KBM-7 (cell line): ENCODE results near the gene ZNF74.
"Not testable (repeated sequence)": the region's sequence is repeated elsewhere in the genome, so short reads cannot be mapped to it uniquely, and the experiment has no call there.

Experiments
- DNase-seq: peaks from one replicate; pipeline ENCODE4 v3.0.0-alpha.2; 2015
- in situ Hi-C: fragments of 300-500 bp; cut with MboI; formaldehyde crosslinking; loops from 2 replicates; pipeline ENCODE4 v1.14.3; 2020; ENCODE audit warnings: low sequenced_read_pairs, low pct_unique_long_range_greater_than_20kb, mixed read lengths

Gene ZNF74

DNA sequence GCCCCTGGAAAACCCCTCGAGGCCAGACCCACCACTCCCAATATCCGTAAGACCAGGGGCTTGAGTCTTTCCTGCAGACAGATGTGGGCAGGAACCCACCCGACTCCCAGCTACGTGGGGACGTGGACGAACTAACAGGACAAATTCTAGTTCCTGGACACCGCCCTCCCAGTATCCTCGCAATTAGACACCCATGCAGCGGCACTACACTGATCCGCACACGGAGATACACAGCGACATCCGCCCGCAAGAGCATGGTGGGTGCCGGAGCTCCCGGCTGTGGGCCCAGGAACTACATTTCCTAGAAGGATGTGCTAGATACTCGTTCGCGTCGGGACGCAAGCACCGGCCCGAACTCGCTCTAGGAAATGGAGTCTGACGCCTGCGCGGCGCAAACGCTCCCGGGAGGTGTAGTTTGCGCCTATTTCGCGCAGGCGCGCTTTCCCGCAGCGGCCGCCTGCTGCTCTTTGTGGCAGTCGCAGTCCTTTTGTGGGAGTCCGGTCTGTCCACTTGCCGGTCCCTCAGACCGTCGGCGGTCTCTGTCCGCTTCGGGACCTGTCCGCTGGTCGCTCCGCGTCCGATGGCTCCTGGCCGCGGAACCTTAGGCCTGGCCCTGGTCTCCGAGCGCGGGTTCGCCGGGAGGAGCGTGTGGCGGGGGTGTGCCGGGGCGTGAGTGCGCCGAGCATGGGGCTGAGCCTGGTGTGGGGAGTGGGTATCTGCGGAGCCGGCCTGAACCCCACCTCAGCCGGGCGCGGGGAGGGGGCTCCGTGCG lies at the start of gene ZNF74:
Gene ZNF74, plus strand, starts transcription at position 447 of the 772 bp plus-strand sequence. CDS start 478 bp downstream, outside the sequence.
- peak; percentile 91 for DNase-seq
- in situ Hi-C loops = no loop called here

DNA sequence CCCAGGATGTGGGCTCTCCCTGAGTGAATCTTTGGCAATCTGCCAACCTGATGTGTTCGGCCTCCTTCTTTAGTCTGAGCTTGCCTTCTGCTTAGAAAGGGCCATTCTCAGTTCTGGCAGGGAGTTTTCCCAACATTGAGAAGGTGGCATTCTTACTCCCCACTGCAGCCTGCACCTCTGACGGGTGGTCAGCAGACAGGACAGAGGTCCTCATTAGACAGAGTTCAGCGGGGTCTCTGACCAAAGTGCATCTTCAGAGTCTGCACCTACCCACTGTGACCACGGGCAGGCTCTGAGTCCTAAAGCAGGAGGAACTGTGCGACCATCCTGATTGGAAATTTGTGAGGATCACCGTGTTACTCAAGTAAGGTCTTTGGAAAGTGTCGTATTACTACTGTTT lies 47.4 kb upstream of the ZNF74 start:
- in situ Hi-C loops, DNase-seq: not testable (repeated sequence)

DNA sequence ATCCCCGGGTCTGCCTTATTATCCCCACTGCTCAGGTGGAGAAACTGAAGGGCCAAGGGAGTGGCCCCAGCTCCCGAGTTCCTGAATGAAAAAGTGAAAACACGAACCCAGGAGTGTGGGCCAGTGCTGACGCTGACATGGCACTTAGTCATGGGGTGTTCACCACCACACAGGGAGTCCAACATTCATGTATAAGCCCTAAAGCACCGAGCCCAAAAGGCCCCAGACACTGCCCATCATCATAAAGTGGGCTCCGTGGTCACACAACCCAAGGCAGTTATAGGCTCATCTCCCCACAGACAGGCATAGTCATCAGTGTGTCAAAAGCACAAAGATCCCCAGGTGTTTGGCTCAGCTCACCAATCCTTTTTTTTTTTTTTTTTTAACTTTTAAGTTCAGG lies 41.4 kb upstream of the ZNF74 start:
- DNase-seq, in situ Hi-C loops: not testable (repeated sequence)

DNA sequence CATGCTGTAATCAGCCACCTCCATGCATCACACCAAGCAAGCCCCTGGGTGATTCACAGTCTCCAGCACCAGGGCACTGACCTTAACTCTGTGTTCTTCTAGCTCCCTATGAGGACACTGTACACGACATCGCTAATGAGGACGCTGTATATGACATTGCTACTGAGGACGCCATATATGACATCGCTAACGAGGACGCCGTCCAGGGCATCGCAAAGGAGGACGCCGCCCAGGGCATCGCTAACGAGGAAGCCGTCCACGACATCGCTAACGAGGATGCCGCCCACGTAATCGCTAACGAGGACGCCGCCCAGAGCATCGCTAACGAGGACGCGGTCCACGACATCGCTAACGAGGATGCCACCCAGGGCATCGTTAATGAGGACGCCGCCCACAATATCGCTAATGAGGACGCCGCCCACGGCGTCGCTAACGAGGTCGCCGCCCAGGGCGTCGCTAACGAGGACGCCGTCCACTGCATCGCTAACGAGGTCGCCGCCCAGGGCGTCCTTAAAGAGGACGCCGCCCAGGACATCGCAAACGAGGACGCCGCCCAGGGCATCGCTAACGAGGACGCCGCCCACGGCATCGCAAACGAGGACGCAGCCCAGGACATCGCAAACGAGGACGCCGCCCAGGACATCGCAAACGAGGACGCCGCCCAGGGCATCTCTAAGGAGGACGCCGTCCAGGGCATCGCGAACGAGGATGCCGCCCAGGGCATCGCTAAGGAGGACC lies 39.5 kb upstream of the ZNF74 start:
- no peak for DNase-seq
- in situ Hi-C loops = no loop called here

DNA sequence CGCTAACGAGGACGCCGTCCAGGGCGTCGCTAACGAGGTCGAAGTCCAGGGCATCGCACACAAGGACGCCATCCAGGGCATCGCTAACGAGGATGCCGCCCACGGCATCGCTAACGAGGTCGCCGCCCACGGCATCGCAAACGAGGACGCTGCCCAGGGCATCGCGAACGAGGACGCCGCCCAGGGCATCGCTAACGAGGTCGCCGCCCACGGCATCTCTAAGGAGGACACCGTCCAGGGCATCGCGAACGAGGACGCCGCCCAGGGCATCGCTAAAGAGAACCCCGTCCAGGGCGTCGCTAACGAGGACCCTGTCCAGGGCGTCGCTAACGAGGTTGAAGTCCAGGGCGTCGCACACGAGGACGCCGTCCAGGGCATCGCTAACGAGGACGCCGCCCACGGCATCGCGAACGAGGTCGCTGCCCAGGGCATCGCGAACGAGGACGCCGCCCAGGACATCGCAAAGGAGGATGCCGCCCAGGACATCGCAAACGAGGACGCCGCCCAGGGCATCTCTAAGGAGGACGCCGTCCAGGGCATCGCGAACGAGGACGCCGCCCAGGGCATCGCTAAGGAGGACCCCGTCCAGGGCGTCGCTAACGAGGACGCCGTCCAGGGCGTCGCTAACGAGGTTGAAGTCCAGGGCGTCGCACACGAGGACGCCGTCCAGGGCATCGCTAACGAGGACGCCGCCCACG lies 37.9 kb upstream of the ZNF74 start:
- in situ Hi-C loops, DNase-seq: not testable (repeated sequence)

DNA sequence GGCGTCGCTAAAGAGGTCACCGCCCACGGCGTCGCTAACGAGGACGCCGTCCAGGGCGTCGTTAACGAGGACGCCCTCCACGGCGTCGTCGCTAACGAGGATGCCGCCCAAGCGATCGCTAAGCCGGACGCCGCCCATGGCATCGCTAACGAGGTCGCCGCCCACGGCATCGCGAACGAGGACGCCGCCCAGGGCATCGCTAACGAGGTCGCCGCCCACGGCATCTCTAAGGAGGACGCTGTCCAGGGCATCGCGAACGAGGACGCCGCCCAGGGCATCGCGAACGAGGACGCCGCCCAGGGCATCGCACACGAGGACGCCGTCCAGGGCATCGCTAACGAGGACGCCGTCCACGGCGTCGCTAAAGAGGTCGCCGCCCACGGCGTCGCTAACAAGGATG lies 37.0 kb upstream of the ZNF74 start:
- in situ Hi-C loops, DNase-seq: not testable (repeated sequence)

DNA sequence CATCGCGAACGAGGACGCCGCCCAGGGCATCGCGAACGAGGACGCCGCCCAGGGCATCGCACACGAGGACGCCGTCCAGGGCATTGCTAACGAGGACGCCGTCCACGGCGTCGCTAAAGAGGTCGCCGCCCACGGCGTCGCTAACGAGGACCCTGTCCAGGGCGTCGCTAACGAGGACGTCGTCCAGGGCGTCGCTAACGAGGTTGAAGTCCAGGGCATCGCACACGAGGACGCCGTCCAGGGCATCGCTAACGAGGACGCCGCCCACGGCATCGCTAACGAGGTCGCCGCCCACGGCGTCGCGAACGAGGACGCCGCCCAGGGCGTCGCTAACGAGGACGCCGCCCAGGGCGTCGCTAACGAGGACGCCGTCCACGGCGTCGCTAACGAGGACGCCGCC lies 36.0 kb upstream of the ZNF74 start:
- DNase-seq, in situ Hi-C loops: not testable (repeated sequence)

DNA sequence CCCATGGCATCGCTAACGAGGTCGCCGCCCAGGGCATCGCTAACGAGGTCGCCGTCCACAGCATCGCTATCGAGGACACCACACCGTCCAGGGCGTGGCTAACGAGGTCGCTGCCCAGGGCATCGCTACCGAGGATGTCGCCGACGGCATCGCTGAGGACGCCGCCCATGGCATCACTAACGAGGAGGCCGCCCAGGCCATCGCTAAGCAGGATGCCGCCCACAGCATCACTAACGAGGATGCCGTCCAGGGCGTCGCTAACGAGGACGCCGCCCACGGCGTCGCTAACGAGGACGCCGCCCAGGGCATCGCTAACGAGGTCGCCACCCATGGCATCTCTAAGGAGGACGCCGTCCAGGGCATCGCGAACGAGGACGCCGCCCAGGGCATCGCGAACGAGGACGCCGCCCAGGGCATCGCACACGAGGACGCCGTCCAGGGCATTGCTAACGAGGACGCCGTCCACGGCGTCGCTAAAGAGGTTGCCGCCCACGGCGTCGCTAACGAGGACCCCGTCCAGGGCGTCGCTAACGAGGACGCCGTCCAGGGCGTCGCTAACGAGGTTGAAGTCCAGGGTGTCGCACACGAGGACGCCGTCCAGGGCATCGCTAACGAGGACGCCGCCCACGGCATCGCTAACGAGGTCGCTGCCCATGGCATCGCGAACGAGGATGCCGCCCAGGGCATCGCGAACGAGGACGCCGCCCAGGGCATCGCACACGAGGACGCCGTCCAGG lies 35.3 kb upstream of the ZNF74 start:
- in situ Hi-C loops = not testable (repeated sequence)

DNA sequence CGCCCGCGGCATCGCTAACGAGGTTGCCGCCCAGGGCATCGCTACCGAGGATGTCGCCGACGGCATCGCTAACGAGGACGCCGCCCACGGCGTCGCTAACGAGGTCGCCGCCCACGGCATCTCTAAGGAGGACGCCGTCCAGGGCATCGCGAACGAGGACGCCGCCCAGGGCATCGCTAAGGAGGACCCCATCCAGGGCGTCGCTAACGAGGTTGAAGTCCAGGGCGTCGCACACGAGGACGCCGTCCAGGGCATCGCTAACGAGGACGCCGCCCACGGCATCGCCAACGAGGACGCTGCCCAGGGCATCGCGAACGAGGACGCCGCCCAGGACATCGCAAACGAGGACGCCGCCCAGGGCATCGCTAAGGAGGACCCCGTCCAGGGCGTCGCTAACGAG lies 33.7 kb upstream of the ZNF74 start:
- in situ Hi-C loops, DNase-seq: not testable (repeated sequence)

More for the DNA sequence above, 35.3 kb upstream of the ZNF74 start:
- not testable (repeated sequence) for DNase-seq

DNA sequence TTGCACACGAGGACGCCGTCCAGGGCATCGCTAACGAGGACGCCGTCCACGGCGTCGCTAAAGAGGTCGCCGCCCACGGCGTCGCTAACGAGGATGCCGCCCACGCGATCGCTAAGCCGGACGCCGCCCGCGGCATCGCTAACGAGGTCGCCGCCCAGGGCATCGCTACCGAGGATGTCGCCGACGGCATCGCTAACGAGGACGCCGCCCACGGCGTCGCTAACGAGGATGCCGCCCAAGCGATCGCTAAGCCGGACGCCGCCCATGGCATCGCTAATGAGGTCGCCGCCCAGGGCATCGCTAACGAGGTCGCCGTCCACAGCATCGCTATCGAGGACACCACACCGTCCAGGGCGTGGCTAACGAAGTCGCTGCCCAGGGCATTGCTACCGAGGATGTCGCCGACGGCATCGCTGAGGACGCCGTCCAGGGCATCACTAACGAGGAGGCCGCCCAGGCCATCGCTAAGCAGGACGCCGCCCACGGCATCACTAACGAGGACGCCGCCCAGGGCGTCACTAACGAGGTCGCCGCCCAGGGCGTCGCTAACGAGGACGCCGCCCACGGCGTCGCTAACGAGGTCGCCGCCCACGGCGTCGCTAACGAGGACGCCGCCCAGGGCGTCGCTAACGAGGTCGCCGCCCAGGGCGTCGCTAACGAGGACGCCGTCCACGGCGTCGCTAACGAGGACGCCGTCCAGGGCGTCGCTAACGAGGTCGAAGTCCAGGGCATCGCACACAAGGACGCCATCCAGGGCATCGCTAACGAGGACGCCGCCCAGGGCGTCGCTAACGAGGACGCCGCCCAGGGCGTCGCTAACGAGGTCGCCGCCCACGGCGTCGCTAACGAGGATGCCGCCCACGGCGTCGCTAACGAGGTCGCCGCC lies 32.8 kb upstream of the ZNF74 start:
- DNase-seq, in situ Hi-C loops: not testable (repeated sequence)

DNA sequence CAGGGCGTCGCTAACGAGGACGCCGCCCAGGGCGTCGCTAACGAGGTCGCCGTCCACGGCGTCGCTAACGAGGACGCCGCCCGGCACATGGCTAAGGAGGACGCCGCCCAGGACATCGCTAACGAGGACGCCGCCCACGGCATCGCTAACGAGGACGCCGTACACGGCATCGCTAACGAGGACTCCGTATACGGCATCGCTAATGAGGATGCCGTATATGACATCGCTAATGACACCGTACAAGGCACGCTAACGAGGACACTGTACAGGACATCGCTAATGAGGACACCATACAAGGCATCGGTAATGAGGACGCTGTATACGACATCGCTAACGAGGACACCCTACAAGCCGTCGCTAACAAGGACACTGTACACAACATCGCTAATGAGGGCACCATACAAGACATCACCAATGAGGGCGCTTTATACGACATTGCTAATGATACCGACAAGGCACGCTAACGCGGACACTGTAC lies 32.2 kb upstream of the ZNF74 start:
- DNase-seq, in situ Hi-C loops: not testable (repeated sequence)

DNA sequence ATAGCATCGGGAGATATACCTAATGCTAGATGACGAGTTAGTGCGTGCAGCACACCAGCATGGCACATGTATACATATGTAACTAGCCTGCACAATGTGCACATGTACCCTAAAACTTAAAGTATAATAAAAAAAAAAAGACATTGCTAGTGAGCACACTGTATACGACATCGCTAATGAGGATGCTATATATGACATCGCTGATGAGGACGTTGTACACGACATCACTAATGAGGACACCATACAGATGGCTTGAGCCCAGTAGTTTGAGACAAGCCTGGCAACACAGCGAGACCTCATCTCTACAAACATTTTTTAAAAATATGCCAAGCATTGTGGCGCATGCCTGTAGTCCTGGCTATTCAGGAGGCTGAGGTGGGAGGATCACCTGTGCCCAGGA lies 31.5 kb upstream of the ZNF74 start:
- in situ Hi-C loops, DNase-seq: not testable (repeated sequence)

DNA sequence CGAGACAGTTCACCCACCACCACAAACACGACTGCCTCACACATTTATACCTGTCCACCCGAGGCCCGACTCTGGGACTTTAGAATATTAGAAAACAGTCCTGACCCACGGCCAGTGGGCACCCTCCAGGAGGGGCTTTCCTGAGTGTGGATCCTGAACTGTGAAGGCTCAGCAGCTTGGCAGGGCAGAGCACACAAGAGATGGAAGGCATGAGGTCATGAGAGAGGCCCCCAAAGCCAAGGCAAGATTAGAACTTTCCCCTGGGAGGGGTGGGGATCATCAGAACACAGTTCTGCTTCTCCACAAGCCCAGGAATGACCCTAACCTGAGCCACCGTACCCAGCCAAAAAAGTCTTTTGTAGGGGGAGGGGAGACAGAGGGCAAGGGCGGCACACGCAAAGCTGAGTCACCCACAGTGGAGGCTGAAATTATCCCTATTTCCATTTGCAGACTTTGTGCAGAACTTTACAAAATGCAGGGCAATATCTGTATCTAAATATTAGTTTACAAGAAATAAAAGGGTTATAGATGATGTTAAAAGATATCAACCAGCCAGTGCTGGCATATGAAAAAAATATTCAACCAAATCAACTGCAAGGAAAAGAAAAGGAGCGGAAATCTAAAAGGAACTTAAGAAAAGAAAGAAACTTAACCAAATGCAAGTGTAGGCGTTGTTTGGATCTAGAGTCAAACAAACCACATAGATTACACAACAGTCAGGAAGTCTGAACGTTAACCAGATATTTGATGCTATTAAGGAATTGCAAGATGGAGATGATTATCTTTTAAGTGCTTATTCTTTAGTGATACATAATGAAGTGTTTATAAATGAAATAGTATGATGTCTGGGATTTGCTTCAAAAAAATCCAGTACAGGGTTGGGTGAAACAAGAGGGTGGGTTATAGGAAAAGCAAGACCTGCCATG lies 29.4 kb upstream of the ZNF74 start:
- in situ Hi-C loops, DNase-seq: not testable (repeated sequence)

DNA sequence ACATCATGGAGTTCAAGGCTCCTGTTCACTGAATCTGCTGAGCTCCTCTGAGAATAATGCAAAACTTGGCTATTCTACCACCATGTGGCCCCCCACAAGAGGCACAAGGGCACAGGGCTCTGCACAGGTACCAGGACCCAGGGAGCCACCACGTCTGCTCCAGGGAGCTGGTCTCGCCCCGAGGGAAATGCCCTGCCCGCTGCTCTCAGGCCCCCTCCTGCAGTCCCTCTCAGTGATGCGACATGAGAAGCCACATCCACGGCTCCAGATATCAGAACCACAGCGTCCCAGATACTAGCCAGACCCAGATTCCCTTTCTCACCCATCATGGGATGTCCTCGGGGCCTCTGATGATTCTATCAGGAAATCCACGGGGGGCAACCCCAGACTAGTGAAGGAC lies 27.1 kb upstream of the ZNF74 start:
- DNase-seq, in situ Hi-C loops: not testable (repeated sequence)

DNA sequence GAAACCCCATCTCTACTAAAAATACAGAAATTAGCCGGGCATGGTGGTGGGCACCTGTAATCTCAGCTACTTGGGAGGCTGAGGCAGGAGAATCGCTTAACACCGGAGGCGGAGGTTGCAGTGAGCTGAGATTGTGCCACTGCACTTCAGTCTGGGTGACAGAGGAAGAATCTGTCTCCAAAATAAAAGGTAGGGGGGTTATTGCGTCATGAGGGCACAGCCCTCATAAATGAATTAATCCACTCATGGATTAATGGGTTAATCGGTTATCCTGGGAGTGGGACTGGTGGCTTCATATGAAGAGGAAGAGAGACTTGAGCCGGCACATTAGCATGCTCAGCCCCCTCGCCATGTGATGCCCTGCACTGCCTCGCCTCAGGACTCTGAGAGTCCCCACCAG lies 25.1 kb upstream of the ZNF74 start:
- in situ Hi-C loops, DNase-seq: not testable (repeated sequence)

DNA sequence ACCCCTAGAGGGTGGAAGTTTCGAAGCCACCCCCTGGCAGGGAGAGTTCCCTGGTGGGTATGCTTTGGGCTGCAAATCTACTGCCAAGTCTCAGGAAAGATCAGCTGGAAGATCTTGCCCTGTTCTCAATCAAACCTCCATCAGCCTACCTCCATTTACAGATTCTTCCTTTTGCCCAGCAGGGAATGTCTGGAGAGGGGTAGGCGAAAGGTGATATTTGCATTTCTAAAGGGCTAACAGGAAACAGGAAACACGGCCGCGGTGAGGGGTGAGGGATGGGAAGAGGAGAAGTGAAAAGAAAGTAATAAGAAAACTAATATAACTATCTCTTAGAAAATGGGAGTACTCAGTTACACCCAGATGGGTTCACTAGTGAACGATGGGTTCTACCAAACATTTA lies 22.3 kb upstream of the ZNF74 start:
- DNase-seq, in situ Hi-C loops: not testable (repeated sequence)

DNA sequence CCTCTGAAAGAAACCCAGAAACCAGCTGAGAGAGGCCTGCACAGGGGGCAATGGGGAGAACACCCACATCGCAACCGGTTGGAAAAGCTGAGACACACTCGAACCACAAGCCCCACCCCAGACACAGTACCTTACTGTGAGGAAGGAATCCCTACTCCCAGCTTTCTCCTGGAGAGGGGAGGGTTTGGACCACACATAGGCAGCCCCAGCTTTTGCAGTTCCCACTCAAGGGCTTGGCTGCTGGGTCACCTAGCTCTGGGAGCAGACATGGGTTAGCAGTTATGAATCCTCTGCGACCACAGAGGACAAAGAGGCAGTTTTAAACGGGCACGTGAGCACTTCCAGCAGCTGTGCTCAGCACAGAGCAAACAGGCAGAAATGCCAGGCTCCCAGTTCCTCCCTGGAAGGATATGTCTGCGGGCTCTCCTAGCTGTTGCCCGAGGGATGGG lies 21.5 kb upstream of the ZNF74 start:
- DNase-seq, in situ Hi-C loops: not testable (repeated sequence)
